SK-N-SH treated with all-trans-retinoic acid at 6 μM for 48 hours (cell line): ENCODE results near the gene TUBB4B.

Experiments used
- ATAC-seq: fragments of 200-7000 bp; cut with Tn5 transposase; 3 replicates; pipeline ENCODE4 v1.9.1; 2020; ENCODE audit warnings: mild to moderate bottlenecking, moderate library complexity
- ARNTL ChIP-seq: fragments of 450-650 bp; formaldehyde crosslinking; IDR thresholded peaks from 2 replicates; pipeline ENCODE4 v1.5.0; 2020; ENCODE audit warnings: low read depth, mild to moderate bottlenecking, moderate library complexity, borderline replicate concordance
- BACH2 ChIP-seq: fragments of 250-450 bp; sonication (Bioruptor Pico); IDR thresholded peaks from 2 replicates; pipeline ENCODE4 v1.9.0; 2021; ENCODE audit warnings: mild to moderate bottlenecking, borderline replicate concordance
- CSDC2 ChIP-seq: fragments of 250-450 bp; sonication (Bioruptor Pico); IDR thresholded peaks from 2 replicates; pipeline ENCODE4 v1.5.0; 2020; ENCODE audit warnings: mild to moderate bottlenecking, moderate library complexity
- ESRRG ChIP-seq: fragments of 250-450 bp; sonication (Bioruptor Pico); IDR thresholded peaks from 2 replicates; pipeline ENCODE4 v1.6.1; 2021; ENCODE audit warnings: mild to moderate bottlenecking
- GLIS3 ChIP-seq: fragments of 250-450 bp; sonication (Bioruptor Pico); IDR thresholded peaks from 2 replicates; pipeline ENCODE4 v1.5.0; 2020; ENCODE audit warnings: mild to moderate bottlenecking, moderate library complexity
- ISL1 ChIP-seq: fragments of 250-450 bp; sonication (Bioruptor Pico); IDR thresholded peaks from 2 replicates; pipeline ENCODE4 v2.1.2; 2022; ENCODE audit warnings: mild to moderate bottlenecking, moderate library complexity
- OSR1 ChIP-seq: fragments of 250-450 bp; sonication (Bioruptor Pico); IDR thresholded peaks from 2 replicates; pipeline ENCODE4 v1.8.0; 2022; ENCODE audit warnings: moderate library complexity, mild to moderate bottlenecking, inconsistent platforms
- PPARA ChIP-seq: fragments of 250-450 bp; sonication (Bioruptor Pico); IDR thresholded peaks from 2 replicates; pipeline ENCODE4 v1.5.0; 2020; ENCODE audit warnings: mild to moderate bottlenecking, borderline replicate concordance
- RARB ChIP-seq: fragments of 250-450 bp; sonication (Bioruptor Pico); IDR thresholded peaks from 2 replicates; pipeline ENCODE4 v1.8.0; 2021; ENCODE audit warnings: mild to moderate bottlenecking, moderate library complexity
- SNAI2 ChIP-seq: fragments of 250-450 bp; sonication (Bioruptor Pico); IDR thresholded peaks from 2 replicates; pipeline ENCODE4 v1.5.0; 2020; ENCODE audit warnings: mild to moderate bottlenecking, moderate library complexity
- TOX ChIP-seq: fragments of 250-450 bp; sonication (Bioruptor Pico); IDR thresholded peaks from 2 replicates; pipeline ENCODE4 v1.8.0; 2021; ENCODE audit warnings: mild to moderate bottlenecking, moderate library complexity, borderline replicate concordance
- ZC3H10 ChIP-seq: fragments of 250-450 bp; sonication (Bioruptor Pico); IDR thresholded peaks from 2 replicates; pipeline ENCODE4 v1.5.1; 2021; ENCODE audit warnings: mild to moderate bottlenecking, moderate library complexity
- ZFP3 ChIP-seq: fragments of 250-450 bp; sonication (Bioruptor Pico); IDR thresholded peaks from 2 replicates; pipeline ENCODE4 v1.5.0; 2020; ENCODE audit warnings: mild to moderate bottlenecking, moderate library complexity
- ZFP30 ChIP-seq: fragments of 450-650 bp; formaldehyde crosslinking; IDR thresholded peaks from 2 replicates; pipeline ENCODE4 v1.5.0; 2022; ENCODE audit warnings: mild to moderate bottlenecking, moderate library complexity
- ZNF565 ChIP-seq: fragments of 450-650 bp; formaldehyde crosslinking; conservative IDR thresholded peaks from 2 replicates; pipeline ENCODE4 v1.5.0; 2020; ENCODE audit warnings: low read depth, mild to moderate bottlenecking, moderate library complexity
- ZNF70 ChIP-seq: fragments of 450-650 bp; formaldehyde crosslinking; IDR thresholded peaks from 2 replicates; pipeline ENCODE4 v1.5.0; 2020; ENCODE audit warnings: mild to moderate bottlenecking, moderate library complexity
- ZNF8 ChIP-seq: fragments of 450-650 bp; formaldehyde crosslinking; IDR thresholded peaks from 2 replicates; pipeline ENCODE4 v1.5.0; 2020; ENCODE audit warnings: mild to moderate bottlenecking, moderate library complexity
- TF ChIP-seq, protein P1 (sequence below): fragments of 250-450 bp; sonication (Bioruptor Pico); IDR thresholded peaks from 2 replicates; pipeline ENCODE4 v1.8.0; 2020; ENCODE audit warnings: mild to moderate bottlenecking, moderate library complexity, borderline replicate concordance
- TF ChIP-seq, protein P2 (sequence below): fragments of 250-450 bp; sonication (Bioruptor Pico); IDR thresholded peaks from 2 replicates; pipeline ENCODE4 v1.5.1; 2021; ENCODE audit warnings: mild to moderate bottlenecking, moderate library complexity
- TF ChIP-seq, protein P3 (sequence below): fragments of 250-450 bp; sonication (Bioruptor Pico); IDR thresholded peaks from 2 replicates; pipeline ENCODE4 v1.5.0; 2020; ENCODE audit warnings: mild to moderate bottlenecking, moderate library complexity
- TF ChIP-seq, protein P4 (sequence below): fragments of 250-450 bp; sonication (Bioruptor Pico); IDR thresholded peaks from 2 replicates; pipeline ENCODE4 v1.8.0; 2021; ENCODE audit warnings: low read depth, mild to moderate bottlenecking, moderate library complexity, borderline replicate concordance
- TF ChIP-seq, protein P5 (sequence below): fragments of 250-450 bp; sonication (Bioruptor Pico); IDR thresholded peaks from 2 replicates; pipeline ENCODE4 v1.5.1; 2020; ENCODE audit warnings: low read depth, mild to moderate bottlenecking, moderate library complexity

Gene TUBB4B

DNA sequence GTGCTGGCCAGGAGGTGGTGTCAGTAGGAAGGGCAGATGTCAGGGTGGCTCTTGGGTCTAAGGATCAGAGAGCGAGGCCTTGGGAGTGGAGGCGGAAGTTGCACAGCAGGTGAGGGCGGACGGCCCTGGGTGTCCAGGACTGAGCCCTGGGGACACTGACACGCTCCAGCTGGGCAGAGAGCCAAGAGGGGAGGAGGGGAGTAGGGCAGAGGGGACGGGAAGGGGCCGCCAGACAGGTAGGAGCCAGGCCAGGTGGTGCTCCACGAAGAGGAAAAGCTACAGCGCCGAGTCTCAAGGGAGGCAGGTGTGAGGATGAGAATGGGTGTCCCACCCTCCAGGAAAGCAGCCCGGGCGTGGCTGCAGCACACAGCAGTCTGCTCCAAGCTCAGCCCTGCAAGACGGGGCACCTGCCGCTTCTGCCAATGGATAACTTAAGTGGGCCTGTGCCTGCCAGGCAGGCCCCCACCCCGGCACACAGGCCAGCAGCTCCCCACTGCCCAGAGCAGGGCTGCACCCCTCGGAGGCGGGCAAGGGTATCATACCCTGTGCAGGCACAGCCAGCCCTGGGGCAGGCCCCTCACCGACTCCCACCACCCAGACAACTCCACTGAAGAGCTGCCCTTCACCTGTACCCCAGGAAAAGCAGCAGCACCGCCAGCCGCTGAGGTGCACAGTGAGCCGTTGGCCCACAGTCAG lies 45.4 kb upstream of the TUBB4B start:
- TF ChIP-seq TOX (CRISPR knock-in tag) (no peak), ZNF565 (CRISPR knock-in tag) (no peak), ZFP30 (CRISPR knock-in tag) (no peak)
- TF ChIP-seq, protein P1, sequence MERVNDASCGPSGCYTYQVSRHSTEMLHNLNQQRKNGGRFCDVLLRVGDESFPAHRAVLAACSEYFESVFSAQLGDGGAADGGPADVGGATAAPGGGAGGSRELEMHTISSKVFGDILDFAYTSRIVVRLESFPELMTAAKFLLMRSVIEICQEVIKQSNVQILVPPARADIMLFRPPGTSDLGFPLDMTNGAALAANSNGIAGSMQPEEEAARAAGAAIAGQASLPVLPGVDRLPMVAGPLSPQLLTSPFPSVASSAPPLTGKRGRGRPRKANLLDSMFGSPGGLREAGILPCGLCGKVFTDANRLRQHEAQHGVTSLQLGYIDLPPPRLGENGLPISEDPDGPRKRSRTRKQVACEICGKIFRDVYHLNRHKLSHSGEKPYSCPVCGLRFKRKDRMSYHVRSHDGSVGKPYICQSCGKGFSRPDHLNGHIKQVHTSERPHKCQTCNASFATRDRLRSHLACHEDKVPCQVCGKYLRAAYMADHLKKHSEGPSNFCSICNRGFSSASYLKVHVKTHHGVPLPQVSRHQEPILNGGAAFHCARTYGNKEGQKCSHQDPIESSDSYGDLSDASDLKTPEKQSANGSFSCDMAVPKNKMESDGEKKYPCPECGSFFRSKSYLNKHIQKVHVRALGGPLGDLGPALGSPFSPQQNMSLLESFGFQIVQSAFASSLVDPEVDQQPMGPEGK (CRISPR knock-in tag) = no peak
- TF ChIP-seq, protein P2, sequence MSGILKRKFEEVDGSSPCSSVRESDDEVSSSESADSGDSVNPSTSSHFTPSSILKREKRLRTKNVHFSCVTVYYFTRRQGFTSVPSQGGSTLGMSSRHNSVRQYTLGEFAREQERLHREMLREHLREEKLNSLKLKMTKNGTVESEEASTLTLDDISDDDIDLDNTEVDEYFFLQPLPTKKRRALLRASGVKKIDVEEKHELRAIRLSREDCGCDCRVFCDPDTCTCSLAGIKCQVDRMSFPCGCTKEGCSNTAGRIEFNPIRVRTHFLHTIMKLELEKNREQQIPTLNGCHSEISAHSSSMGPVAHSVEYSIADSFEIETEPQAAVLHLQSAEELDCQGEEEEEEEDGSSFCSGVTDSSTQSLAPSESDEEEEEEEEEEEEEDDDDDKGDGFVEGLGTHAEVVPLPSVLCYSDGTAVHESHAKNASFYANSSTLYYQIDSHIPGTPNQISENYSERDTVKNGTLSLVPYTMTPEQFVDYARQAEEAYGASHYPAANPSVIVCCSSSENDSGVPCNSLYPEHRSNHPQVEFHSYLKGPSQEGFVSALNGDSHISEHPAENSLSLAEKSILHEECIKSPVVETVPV (CRISPR knock-in tag) = no peak
- ATAC-seq = no peak

DNA sequence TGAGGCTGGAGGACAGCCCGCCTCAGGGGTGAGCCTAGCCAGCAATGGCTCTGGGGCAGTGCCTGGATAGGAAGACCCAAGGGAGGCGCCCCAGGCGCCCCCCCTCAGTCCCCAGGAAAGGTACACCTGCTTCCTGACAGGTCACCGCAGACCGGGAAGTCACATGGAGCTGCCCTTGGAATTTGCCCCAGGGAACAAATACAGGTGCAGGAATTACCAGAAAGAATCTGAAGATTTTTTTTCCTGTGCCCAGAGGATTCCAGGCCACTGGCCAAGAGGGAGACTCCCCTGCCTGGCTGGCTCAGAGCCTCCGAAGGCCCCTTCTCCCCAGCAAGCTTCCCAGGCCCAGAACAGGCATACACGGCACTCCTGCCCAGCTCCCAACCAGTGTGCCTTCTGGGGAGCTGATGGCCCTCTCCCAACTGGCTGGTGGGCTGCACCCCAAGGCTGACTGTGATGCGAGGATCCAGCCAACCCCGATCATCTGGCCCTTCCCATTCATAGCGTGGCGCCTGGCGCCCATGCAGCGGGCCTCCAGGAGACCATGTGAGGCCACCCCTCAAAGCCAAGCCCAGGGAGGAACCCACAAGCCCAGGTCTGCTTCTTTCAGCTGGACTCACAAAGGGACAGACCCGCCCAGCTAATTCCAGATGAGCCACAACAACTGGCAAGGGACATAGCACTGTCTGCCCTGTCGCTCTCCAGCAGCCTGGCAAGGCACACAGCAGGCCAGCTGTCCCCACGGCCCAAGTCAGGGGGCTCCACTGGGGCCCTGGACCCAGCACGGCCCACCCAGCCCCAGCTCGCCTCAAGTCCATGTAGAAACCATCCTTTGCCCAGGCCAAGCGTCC lies 42.8 kb upstream of the TUBB4B start:
- no peak for ATAC-seq
- TF ChIP-seq ESRRG (CRISPR knock-in tag) = no peak
- TF ChIP-seq ZNF565 (CRISPR knock-in tag) = no peak
- TF ChIP-seq TOX (CRISPR knock-in tag) = no peak
- no peak for TF ChIP-seq CSDC2 (CRISPR knock-in tag)
- TF ChIP-seq OSR1 (CRISPR knock-in tag) = no peak
- no peak for TF ChIP-seq PPARA (CRISPR knock-in tag)
- TF ChIP-seq SNAI2 (CRISPR knock-in tag) = no peak
- TF ChIP-seq GLIS3 = no peak
- TF ChIP-seq, protein P3, sequence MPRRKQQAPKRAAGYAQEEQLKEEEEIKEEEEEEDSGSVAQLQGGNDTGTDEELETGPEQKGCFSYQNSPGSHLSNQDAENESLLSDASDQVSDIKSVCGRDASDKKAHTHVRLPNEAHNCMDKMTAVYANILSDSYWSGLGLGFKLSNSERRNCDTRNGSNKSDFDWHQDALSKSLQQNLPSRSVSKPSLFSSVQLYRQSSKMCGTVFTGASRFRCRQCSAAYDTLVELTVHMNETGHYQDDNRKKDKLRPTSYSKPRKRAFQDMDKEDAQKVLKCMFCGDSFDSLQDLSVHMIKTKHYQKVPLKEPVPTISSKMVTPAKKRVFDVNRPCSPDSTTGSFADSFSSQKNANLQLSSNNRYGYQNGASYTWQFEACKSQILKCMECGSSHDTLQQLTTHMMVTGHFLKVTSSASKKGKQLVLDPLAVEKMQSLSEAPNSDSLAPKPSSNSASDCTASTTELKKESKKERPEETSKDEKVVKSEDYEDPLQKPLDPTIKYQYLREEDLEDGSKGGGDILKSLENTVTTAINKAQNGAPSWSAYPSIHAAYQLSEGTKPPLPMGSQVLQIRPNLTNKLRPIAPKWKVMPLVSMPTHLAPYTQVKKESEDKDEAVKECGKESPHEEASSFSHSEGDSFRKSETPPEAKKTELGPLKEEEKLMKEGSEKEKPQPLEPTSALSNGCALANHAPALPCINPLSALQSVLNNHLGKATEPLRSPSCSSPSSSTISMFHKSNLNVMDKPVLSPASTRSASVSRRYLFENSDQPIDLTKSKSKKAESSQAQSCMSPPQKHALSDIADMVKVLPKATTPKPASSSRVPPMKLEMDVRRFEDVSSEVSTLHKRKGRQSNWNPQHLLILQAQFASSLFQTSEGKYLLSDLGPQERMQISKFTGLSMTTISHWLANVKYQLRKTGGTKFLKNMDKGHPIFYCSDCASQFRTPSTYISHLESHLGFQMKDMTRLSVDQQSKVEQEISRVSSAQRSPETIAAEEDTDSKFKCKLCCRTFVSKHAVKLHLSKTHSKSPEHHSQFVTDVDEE = no peak
- no peak for TF ChIP-seq ZNF8
- no peak for TF ChIP-seq ZC3H10 (CRISPR knock-in tag)

DNA sequence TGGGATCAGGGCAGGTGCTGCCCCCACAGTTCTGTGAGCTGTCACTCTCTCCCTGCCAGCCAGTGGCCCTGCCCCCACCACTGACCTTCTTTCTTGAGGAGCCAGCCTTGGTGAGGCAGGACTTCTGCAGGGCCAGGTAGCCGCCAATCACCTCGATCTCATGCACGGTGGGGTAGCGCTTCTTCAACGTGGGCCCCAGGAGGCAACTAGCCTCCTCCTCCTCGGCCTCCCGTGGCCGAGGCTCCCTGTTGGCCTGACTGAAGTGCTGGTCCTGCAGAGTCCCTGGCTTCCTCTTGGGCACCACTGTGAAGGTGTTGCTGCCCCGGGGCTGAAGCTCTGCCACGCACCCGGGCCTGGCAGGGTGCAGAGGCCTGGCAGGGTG lies 42.2 kb upstream of the TUBB4B start:
- ATAC-seq = no peak
- TF ChIP-seq ESRRG (CRISPR knock-in tag) = no peak
- TF ChIP-seq ARNTL (CRISPR knock-in tag) = no peak
- no peak for TF ChIP-seq SNAI2 (CRISPR knock-in tag)
- no peak for TF ChIP-seq ZNF565 (CRISPR knock-in tag)
- TF ChIP-seq ZFP3 (CRISPR knock-in tag) = no peak
- TF ChIP-seq PPARA (CRISPR knock-in tag) = no peak
- TF ChIP-seq BACH2 (CRISPR knock-in tag) = no peak
- TF ChIP-seq ZNF8 = no peak
- TF ChIP-seq ZNF70 (CRISPR knock-in tag) = no peak
- TF ChIP-seq, protein P4, sequence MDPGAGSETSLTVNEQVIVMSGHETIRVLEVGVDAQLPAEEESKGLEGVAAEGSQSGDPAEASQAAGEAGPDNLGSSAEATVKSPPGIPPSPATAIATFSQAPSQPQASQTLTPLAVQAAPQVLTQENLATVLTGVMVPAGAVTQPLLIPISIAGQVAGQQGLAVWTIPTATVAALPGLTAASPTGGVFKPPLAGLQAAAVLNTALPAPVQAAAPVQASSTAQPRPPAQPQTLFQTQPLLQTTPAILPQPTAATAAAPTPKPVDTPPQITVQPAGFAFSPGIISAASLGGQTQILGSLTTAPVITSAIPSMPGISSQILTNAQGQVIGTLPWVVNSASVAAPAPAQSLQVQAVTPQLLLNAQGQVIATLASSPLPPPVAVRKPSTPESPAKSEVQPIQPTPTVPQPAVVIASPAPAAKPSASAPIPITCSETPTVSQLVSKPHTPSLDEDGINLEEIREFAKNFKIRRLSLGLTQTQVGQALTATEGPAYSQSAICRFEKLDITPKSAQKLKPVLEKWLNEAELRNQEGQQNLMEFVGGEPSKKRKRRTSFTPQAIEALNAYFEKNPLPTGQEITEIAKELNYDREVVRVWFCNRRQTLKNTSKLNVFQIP (CRISPR knock-in tag) = no peak
- no peak for TF ChIP-seq GLIS3
- no peak for TF ChIP-seq ISL1
- TF ChIP-seq TOX (CRISPR knock-in tag) = no peak
- no peak for TF ChIP-seq ZFP30 (CRISPR knock-in tag)
- TF ChIP-seq, protein P1 (CRISPR knock-in tag) = no peak
- TF ChIP-seq, protein P5, sequence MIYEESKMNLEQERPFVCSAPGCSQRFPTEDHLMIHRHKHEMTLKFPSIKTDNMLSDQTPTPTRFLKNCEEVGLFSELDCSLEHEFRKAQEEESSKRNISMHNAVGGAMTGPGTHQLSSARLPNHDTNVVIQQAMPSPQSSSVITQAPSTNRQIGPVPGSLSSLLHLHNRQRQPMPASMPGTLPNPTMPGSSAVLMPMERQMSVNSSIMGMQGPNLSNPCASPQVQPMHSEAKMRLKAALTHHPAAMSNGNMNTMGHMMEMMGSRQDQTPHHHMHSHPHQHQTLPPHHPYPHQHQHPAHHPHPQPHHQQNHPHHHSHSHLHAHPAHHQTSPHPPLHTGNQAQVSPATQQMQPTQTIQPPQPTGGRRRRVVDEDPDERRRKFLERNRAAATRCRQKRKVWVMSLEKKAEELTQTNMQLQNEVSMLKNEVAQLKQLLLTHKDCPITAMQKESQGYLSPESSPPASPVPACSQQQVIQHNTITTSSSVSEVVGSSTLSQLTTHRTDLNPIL (CRISPR knock-in tag) = no peak
- no peak for TF ChIP-seq OSR1 (CRISPR knock-in tag)
- TF ChIP-seq RARB = no peak
- TF ChIP-seq, protein P2 (CRISPR knock-in tag) = no peak
